Spleen (tissue), 11 donors: Measurements from ENCODE around the gene HSH2D. TPM values are rescaled to one million over a fixed set of nuclear protein-coding genes. Genes with fewer than 3 reads are reported as not detected.

ENCODE experiments used
- DNase-seq: peaks from one replicate; pipeline ENCODE4 v3.0.0-alpha.2; 2020
- H3K27ac ChIP-seq, 8 donors: fragments of 200-600 bp; sonication (generic) in 7 of 8; 1 replicate in 4 of 8; 2 replicates in 4 of 8; pipeline versions ENCODE4 v1.5.0 to v1.8.0; 2016 to 2021; ENCODE audit warnings: inconsistent platforms in 4 of 8, mild to moderate bottlenecking in 4 of 8, moderate library complexity in 1 of 8
- H3K27me3 ChIP-seq, 7 donors: fragments of 200-600 bp; sonication (generic) in 6 of 7; replicated peaks in 1 of 7; 1 replicate in 4 of 7; 2 replicates in 3 of 7; pipeline versions ENCODE4 v1.5.0 to v1.8.0; 2016 to 2021; ENCODE audit warnings: inconsistent platforms in 3 of 7, mild to moderate bottlenecking in 1 of 7
- H3K36me3 ChIP-seq, 6 donors: fragments of 200-600 bp; sonication (generic) in 5 of 6; 1 replicate in 4 of 6; 2 replicates in 2 of 6; pipeline versions ENCODE4 v1.5.0 to v1.8.0; 2016 to 2021; ENCODE audit warnings: inconsistent platforms in 2 of 6
- H3K4me1 ChIP-seq, 6 donors: fragments of 200-600 bp; sonication (generic) in 5 of 6; 1 replicate in 3 of 6; 2 replicates in 3 of 6; pipeline versions ENCODE4 v1.5.0 to v1.8.0; 2016 to 2021; ENCODE audit warnings: inconsistent platforms in 3 of 6
- H3K4me3 ChIP-seq, 8 donors: fragments of 200-600 bp; sonication (generic) in 7 of 8; 1 replicate in 4 of 8; 2 replicates in 4 of 8; pipeline versions ENCODE4 v1.5.0 to v1.8.0; 2016 to 2021; ENCODE audit warnings: inconsistent platforms in 4 of 8, mild to moderate bottlenecking in 4 of 8, moderate library complexity in 2 of 8
- H3K9me3 ChIP-seq, 8 donors: fragments of 200-600 bp; sonication (generic) in 7 of 8; 1 replicate in 4 of 8; 2 replicates in 4 of 8; pipeline versions ENCODE4 v1.5.0 to v1.8.0; 2016 to 2021; ENCODE audit warnings: inconsistent platforms in 4 of 8
- CTCF ChIP-seq, 11 experiments: fragments of 200-600 bp in 7 of 11; fragments of 450-650 bp in 4 of 11; sonication (generic) in 4 of 11; IDR thresholded peaks in 8 of 11; conservative IDR thresholded peaks in 3 of 11; 1 replicate in 7 of 11; 2 replicates in 4 of 11; pipeline versions ENCODE4 v1.4.0 to v1.8.0; 2016 to 2021; ENCODE audit warnings: antibody characterized with exemption in 11 of 11, inconsistent platforms in 4 of 11, mild to moderate bottlenecking in 1 of 11
- POLR2A ChIP-seq, 3 donors: fragments of 450-650 bp; IDR thresholded peaks; one replicate each; pipeline ENCODE4 v1.5.1; 2017; ENCODE audit warnings: antibody characterized with exemption in 3 of 3, mild to moderate bottlenecking in 1 of 3
- POLR2AphosphoS5 ChIP-seq, 3 donors: sonication (generic); formaldehyde crosslinking; IDR thresholded peaks; one replicate each; pipeline ENCODE4 v1.5.1; 2017; ENCODE audit warnings: antibody characterized with exemption in 3 of 3
- WGBS, 5 donors: extraction: QIAGEN DNeasy Blood & Tissue Kit in 3 of 5; methylation state at CpG; one replicate each; pipeline versions ENCODE4 v1.1.5 to v1.1.7; 2013 to 2018; 5-methylcytosine and 5-hydroxymethylcytosine counted together
- intact Hi-C: fragments of 100-400 bp; cut with DNase I; formaldehyde crosslinking; loops from one replicate; pipeline ENCODE4 v1.15.0; 2023; ENCODE audit warnings: low total_unique reads
- polyA plus RNA-seq, 3 donors: library from polyadenylated mRNA; stranded (reverse); fragments of 200-250 nt; gene quantifications; one replicate each; pipeline ENCODE4 v1.2.1, GENCODE V29; 2013
- total RNA-seq, 7 donors: library from RNA; depleted of rRNA in 3 of 7; stranded (reverse); fragments of >200 nt in 3 of 7; fragmentation: NEBNext Ultra II Directional in 4 of 7; extraction: Animal tissue kit (Norgen Biotek cat#: 25700) in 4 of 7; gene quantifications; one replicate each; pipeline versions ENCODE4 v1.1.0 to v1.2.1, GENCODE V29; 2016 to 2021
- donor health status: healthy with polysubstance abuse.
- donor health status: DM: no; HTN: no; CAD: no; lungs with moderate emphysema.
- donor health status: DM: no; HTN: no; CAD: no.
- donor health status: Bipolar disorder and iron deficiency.
- donor health status: healthy.
- donor health status: DM: no; HTN: no; CAD: no.
- donor health status: DM: yes; HTN: yes; CAD: no.

Gene HSH2D
- total and polyA plus RNA-seq, 10 donors, result 39.6 to 119 (median 61.4) TPM

- WGBS, 5 donors, result 90 to 100% (median 96%) methylated on average over 1 of the region's 1 CpG
- DNase-seq, result no peak
- Histone ChIP-seq H3K27me3 (no peaks in the 10 kb centered on the region), H3K4me1 (peaks cover 3 to 55% (median 27%) of the 10 kb centered on the region in 6 donors), H3K27ac (peak overlapping the region in 4 of 8 donors; percentile 15 to 61 (median 34)), H3K9me3 (no peaks in the 10 kb centered on the region), H3K4me3 (no peak overlapping the region), H3K36me3 (peaks cover 0 to 85% (median 52%) of the 10 kb centered on the region in 6 donors)
- intact Hi-C loops, result no loop called here
- TF ChIP-seq POLR2AphosphoS5 (IDR thresholded peaks at IDR 0.05), result no peak
- TF ChIP-seq CTCF (IDR thresholded peaks at IDR 0.05 in 8 of 11, conservative IDR thresholded peaks at IDR 0.05 in 3 of 11), result no peak
- TF ChIP-seq POLR2A (IDR thresholded peaks at IDR 0.05), result no peak
These were observed 11.6 kb downstream of the HSH2D start for GRCh38 chr19:16155128-16155527.

DNA sequence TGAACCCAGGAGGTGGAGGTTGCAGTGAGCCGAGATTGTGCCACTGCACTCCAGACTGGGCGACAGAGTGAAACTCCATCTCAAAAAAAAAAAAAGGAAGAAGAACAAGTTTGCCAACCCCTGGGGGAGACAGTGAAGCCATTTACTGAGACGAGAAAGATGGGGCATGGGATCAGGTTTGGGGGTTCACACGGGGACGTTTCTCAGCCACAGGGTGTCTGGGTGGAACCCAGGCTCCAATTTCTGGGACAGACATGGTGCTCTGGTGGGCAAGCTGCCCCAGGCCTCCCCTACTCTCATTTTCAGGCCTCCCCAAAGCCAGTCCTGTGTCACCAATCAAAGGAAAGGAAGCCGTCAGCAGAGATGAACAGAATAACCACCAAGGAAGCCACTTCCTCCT is 13.4 kb downstream of the HSH2D start:
- WGBS, 5 donors, result 55 to 84% (median 71%) methylated on average over 6 of the region's 6 CpGs
- Histone ChIP-seq H3K27me3 (no peaks in the 10 kb centered on the region), H3K9me3 (no peaks in the 10 kb centered on the region), H3K27ac (peak overlapping the region in 1 of 8 donors; percentile 30), H3K4me3 (no peak overlapping the region), H3K36me3 (peaks cover 0 to 67% (median 47%) of the 10 kb centered on the region in 6 donors), H3K4me1 (peaks cover 0 to 43% (median 13%) of the 10 kb centered on the region in 6 donors)
- no peak for DNase-seq
- intact Hi-C loops, result no loop called here
- TF ChIP-seq CTCF (IDR thresholded peaks at IDR 0.05 in 8 of 11, conservative IDR thresholded peaks at IDR 0.05 in 3 of 11) (no peak), POLR2AphosphoS5 (IDR thresholded peaks at IDR 0.05) (no peak), POLR2A (IDR thresholded peaks at IDR 0.05) (no peak)

GRCh38 chr19:16157601-16158000 is 14.1 kb downstream of the HSH2D start:
- no peak for TF ChIP-seq CTCF (IDR thresholded peaks at IDR 0.05 in 8 of 11, conservative IDR thresholded peaks at IDR 0.05 in 3 of 11)
- TF ChIP-seq POLR2AphosphoS5 (IDR thresholded peaks at IDR 0.05), result peak in 2 of 3 donors; percentile 7 to 37
- WGBS, 5 donors, result 91 to 94% (median 91%) methylated on average over 7 to 10 of the region's 10 CpGs
- H3K9me3 ChIP-seq, result no peaks in the 10 kb centered on the region
- DNase-seq, result no peak
- intact Hi-C loops, result no loop called here
- peaks cover 0 to 60% (median 41%) of the 10 kb centered on the region in 6 donors for H3K36me3 ChIP-seq
- peaks cover 0 to 43% (median 13%) of the 10 kb centered on the region in 6 donors for H3K4me1 ChIP-seq
- no peaks in the 10 kb centered on the region for H3K27me3 ChIP-seq
- H3K4me3 ChIP-seq, result no peak overlapping the region
- H3K27ac ChIP-seq, result no peak overlapping the region

GRCh38 chr19:16159655-16160054 is 16.2 kb downstream of the HSH2D start:
- Histone ChIP-seq H3K4me1 (peaks cover 0 to 25% (median 12%) of the 10 kb centered on the region in 6 donors), H3K9me3 (no peaks in the 10 kb centered on the region), H3K36me3 (peaks cover 0 to 40% (median 23%) of the 10 kb centered on the region in 6 donors), H3K4me3 (no peak overlapping the region), H3K27me3 (no peaks in the 10 kb centered on the region), H3K27ac (no peak overlapping the region)
- WGBS, 5 donors, result 87 to 95% (median 92%) methylated on average over 5 of the region's 5 CpGs
- DNase-seq, result no peak
- intact Hi-C loops, result no loop called here
- no peak for TF ChIP-seq POLR2A (IDR thresholded peaks at IDR 0.05)
- TF ChIP-seq CTCF (IDR thresholded peaks at IDR 0.05 in 8 of 11, conservative IDR thresholded peaks at IDR 0.05 in 3 of 11), result no peak
- no peak for TF ChIP-seq POLR2AphosphoS5 (IDR thresholded peaks at IDR 0.05)
